SU-DHL-6 (cell line): ENCODE data around the gene APC.
"Not testable (repeated sequence)": the region's sequence is repeated elsewhere in the genome, so short reads cannot be mapped to it uniquely, and the experiment has no call there.

ENCODE experiments used
- H2AFZ ChIP-seq: fragments of 200-600 bp; sonication (generic); 2 replicates; pipeline ENCODE4 v1.6.1; 2014; ENCODE audit warnings: low read depth, mild to moderate bottlenecking, moderate library complexity, mixed read lengths, antibody characterized with exemption, low read length; ENCODE audit not compliant: severe bottlenecking
- H3F3A ChIP-seq: fragments of 200-600 bp; shearing (Covaris generic); 2 replicates; pipeline ENCODE4 v1.6.0; 2016; ENCODE audit warnings: antibody characterized with exemption, mild to moderate bottlenecking; ENCODE audit not compliant: insufficient read depth
- H3K27ac ChIP-seq: fragments of 200-600 bp; sonication (generic); 2 replicates; pipeline ENCODE4 v1.5.1; 2016; ENCODE audit warnings: low read depth, mild to moderate bottlenecking, low read length, moderate library complexity, mixed read lengths
- H3K27me3 ChIP-seq: fragments of 200-600 bp; sonication (generic), shearing (Covaris generic); 2 replicates; pipeline ENCODE4 v1.6.0; 2014; ENCODE audit warnings: mild to moderate bottlenecking, low read length
- H3K36me3 ChIP-seq: fragments of 200-600 bp; sonication (generic); 2 replicates; pipeline ENCODE4 v1.6.1; 2014; ENCODE audit warnings: mild to moderate bottlenecking, low read length, mixed read lengths
- H3K4me2 ChIP-seq: fragments of 300-600, 200-600 bp; shearing (Covaris generic), sonication (generic); 2 replicates; pipeline ENCODE4 v1.6.0; 2014; ENCODE audit warnings: low read length, low read depth, mild to moderate bottlenecking; ENCODE audit not compliant: poor library complexity, severe bottlenecking
- H3K4me3 ChIP-seq: fragments of 200-600 bp; sonication (generic); 2 replicates; pipeline ENCODE4 v1.5.1; 2014; ENCODE audit warnings: antibody characterized with exemption, low read length, mild to moderate bottlenecking, mixed read lengths; ENCODE audit not compliant: insufficient read depth, poor library complexity, severe bottlenecking
- H3K79me2 ChIP-seq: fragments of 200-600 bp; sonication (generic); 2 replicates; pipeline ENCODE4 v1.6.1; 2014; ENCODE audit warnings: mild to moderate bottlenecking, low read length, moderate library complexity; ENCODE audit not compliant: insufficient read depth
- H3K9ac ChIP-seq: fragments of 200-600 bp; sonication (generic); 2 replicates; pipeline ENCODE4 v1.7.0; 2014; ENCODE audit warnings: mild to moderate bottlenecking, low read length
- H3K9me2 ChIP-seq: fragments of 200-600 bp; sonication (generic); replicated peaks from 2 replicates; pipeline ENCODE4 v1.6.1; 2014; ENCODE audit warnings: low read length; ENCODE audit not compliant: insufficient read depth
- H3K9me3 ChIP-seq: fragments of 200-600 bp; sonication (generic); 2 replicates; pipeline ENCODE4 v1.6.1; 2014; ENCODE audit warnings: low read length, mixed read lengths; ENCODE audit not compliant: insufficient read depth
- H4K20me1 ChIP-seq: fragments of 200-600 bp; sonication (generic); 2 replicates; pipeline ENCODE4 v1.6.1; 2014; ENCODE audit warnings: low read depth, mild to moderate bottlenecking, antibody characterized with exemption, low read length, moderate library complexity, mixed read lengths
- CTCF ChIP-seq: fragments of 200-600 bp; sonication (generic); IDR thresholded peaks from one replicate; pipeline ENCODE4 v1.5.1; 2017; ENCODE audit warnings: antibody characterized with exemption, mild to moderate bottlenecking, low read length, moderate library complexity; ENCODE audit not compliant: insufficient read depth, poor library complexity, severe bottlenecking
- EZH2phosphoT487 ChIP-seq: fragments of 200-600 bp; sonication (generic), shearing (Covaris generic); conservative IDR thresholded peaks from 2 replicates; pipeline ENCODE4 v1.6.1; 2018; ENCODE audit warnings: mild to moderate bottlenecking, antibody characterized with exemption, low read length, moderate library complexity, mixed read lengths

The APC gene

GRCh38 chr5:112710896-112711295 is 26.8 kb upstream of the APC start:
- H3F3A ChIP-seq, result no peaks in the 10 kb centered on the region; the same call in 1 of the 2 replicates
- H3K9ac ChIP-seq, result no peak overlapping the region
- H3K36me3 ChIP-seq, result no peaks in the 10 kb centered on the region
- H3K27ac ChIP-seq, result no peak overlapping the region
- no peaks in the 10 kb centered on the region for H3K9me2 ChIP-seq
- no peak overlapping the region for H3K4me3 ChIP-seq
- no peaks in the 10 kb centered on the region for H3K27me3 ChIP-seq
- no peaks in the 10 kb centered on the region for H3K9me3 ChIP-seq
- peaks cover 8% of the 10 kb centered on the region; the same call in 1 of the 2 replicates for H3K79me2 ChIP-seq
- H3K4me2 ChIP-seq, result no peak overlapping the region
- TF ChIP-seq CTCF (no peak), EZH2phosphoT487 (no peak)
- no peak overlapping the region for H2AFZ ChIP-seq
- H4K20me1 ChIP-seq, result peaks cover 7% of the 10 kb centered on the region; the same call in 1 of the 2 replicates

- Histone ChIP-seq H3K4me3 (no peak overlapping the region), H3K4me2 (no peak overlapping the region), H3K79me2 (peaks cover 8% of the 10 kb centered on the region; the same call in 1 of the 2 replicates), H3K9me3 (no peaks in the 10 kb centered on the region), H4K20me1 (peaks cover 7% of the 10 kb centered on the region; the same call in 1 of the 2 replicates), H3K9ac (no peak overlapping the region), H3K36me3 (no peaks in the 10 kb centered on the region), H2AFZ (no peak overlapping the region), H3K9me2 (no peaks in the 10 kb centered on the region), H3K27ac (no peak overlapping the region), H3F3A (no peaks in the 10 kb centered on the region; the same call in 1 of the 2 replicates), H3K27me3 (no peaks in the 10 kb centered on the region)
- TF ChIP-seq CTCF, result no peak
- no peak for TF ChIP-seq EZH2phosphoT487
These were observed 26.2 kb upstream of the APC start for GRCh38 chr5:112711436-112711835.

GRCh38 chr5:112713206-112713605 is 24.5 kb upstream of the APC start:
- no peak overlapping the region for H3K27ac ChIP-seq
- no peak overlapping the region for H3K9ac ChIP-seq
- H3K36me3 ChIP-seq, result no peaks in the 10 kb centered on the region
- H3K9me2 ChIP-seq, result no peaks in the 10 kb centered on the region
- peaks cover 6% of the 10 kb centered on the region; the same call in 1 of the 2 replicates for H3K79me2 ChIP-seq
- H3K27me3 ChIP-seq, result no peaks in the 10 kb centered on the region
- peaks cover 7% of the 10 kb centered on the region; the same call in 1 of the 2 replicates for H4K20me1 ChIP-seq
- no peak overlapping the region for H3K4me2 ChIP-seq
- no peaks in the 10 kb centered on the region for H3K9me3 ChIP-seq
- H3F3A ChIP-seq, result no peaks in the 10 kb centered on the region; the same call in 1 of the 2 replicates
- no peak overlapping the region for H2AFZ ChIP-seq
- no peak for TF ChIP-seq CTCF
- no peak for TF ChIP-seq EZH2phosphoT487
- H3K4me3 ChIP-seq, result no peak overlapping the region

- H3F3A ChIP-seq, H2AFZ ChIP-seq, H3K4me3 ChIP-seq, H3K36me3 ChIP-seq, H3K4me2 ChIP-seq, H3K9ac ChIP-seq, H3K27ac ChIP-seq, H3K27me3 ChIP-seq, H3K9me3 ChIP-seq, H3K9me2 ChIP-seq, H3K79me2 ChIP-seq: not testable (repeated sequence)
- H4K20me1 ChIP-seq, result peaks cover 16% of the 10 kb centered on the region; the same call in 1 of the 2 replicates
These were observed 20.8 kb upstream of the APC start for GRCh38 chr5:112716895-112717294.
